ENCODE data around the gene CSTF1. TPM values are rescaled to one million over a fixed set of nuclear protein-coding genes. Genes with fewer than 3 reads are reported as not detected.

The CSTF1 gene
- total and polyA plus RNA-seq, 2 donors from 2014 or later, result 16.2 to 30.7 TPM

DNA sequence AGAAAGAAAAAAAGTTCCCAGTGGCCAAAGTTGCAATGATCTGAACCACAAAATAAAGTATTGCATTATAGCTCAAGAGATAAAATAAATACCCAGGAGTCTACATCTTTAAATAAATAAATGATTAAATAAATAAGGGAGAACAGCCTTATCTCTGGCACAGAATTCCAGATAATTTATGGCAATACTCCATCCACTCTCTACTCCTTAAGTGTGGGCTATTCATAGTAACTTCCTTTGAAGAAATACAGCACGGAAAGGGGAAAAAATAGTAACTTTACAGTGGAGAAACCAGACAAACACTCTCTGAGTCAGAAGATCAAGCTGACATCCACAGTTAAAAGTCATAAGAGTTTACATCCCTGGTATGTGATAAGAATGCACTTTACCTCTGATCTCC, 12.1 kb upstream of the CSTF1 start:
- intact Hi-C loops (cut with DNase I), result no loop called here
- H3K27me3 ChIP-seq (ENCODE audit: control insufficient read depth, insufficient read depth, low read length), result no peaks in the 10 kb centered on the region
- peaks cover 0 to 4% (median 0%) of the 10 kb centered on the region in 3 donors for H3K36me3 ChIP-seq (ENCODE audit: control insufficient read depth in 2 of 3, insufficient read depth in 3 of 3, low read length in 3 of 3)
- H3K4me3 ChIP-seq (ENCODE audit: low read length in 3 of 3), result no peak overlapping the region
- no peaks in the 10 kb centered on the region for H3K9me3 ChIP-seq (ENCODE audit: control insufficient read depth in 2 of 3, insufficient read depth in 1 of 3, low read length in 3 of 3)
- no peak for DNase-seq
- H3K4me1 ChIP-seq (ENCODE audit: control insufficient read depth in 2 of 3, insufficient read depth in 2 of 3, low read depth in 1 of 3, low read length in 3 of 3), result no peaks in the 10 kb centered on the region
- FAIRE-seq, result no peak
- TF ChIP-seq, protein P1, sequence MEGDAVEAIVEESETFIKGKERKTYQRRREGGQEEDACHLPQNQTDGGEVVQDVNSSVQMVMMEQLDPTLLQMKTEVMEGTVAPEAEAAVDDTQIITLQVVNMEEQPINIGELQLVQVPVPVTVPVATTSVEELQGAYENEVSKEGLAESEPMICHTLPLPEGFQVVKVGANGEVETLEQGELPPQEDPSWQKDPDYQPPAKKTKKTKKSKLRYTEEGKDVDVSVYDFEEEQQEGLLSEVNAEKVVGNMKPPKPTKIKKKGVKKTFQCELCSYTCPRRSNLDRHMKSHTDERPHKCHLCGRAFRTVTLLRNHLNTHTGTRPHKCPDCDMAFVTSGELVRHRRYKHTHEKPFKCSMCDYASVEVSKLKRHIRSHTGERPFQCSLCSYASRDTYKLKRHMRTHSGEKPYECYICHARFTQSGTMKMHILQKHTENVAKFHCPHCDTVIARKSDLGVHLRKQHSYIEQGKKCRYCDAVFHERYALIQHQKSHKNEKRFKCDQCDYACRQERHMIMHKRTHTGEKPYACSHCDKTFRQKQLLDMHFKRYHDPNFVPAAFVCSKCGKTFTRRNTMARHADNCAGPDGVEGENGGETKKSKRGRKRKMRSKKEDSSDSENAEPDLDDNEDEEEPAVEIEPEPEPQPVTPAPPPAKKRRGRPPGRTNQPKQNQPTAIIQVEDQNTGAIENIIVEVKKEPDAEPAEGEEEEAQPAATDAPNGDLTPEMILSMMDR (IDR thresholded peaks at IDR 0.05; ENCODE audit: borderline replicate concordance, extremely low read depth, insufficient read depth), result no peak
- H3K9ac ChIP-seq (ENCODE audit: low read length in 3 of 3), result no peak overlapping the region
- no peak overlapping the region for H3K27ac ChIP-seq (ENCODE audit: low read depth in 2 of 2, low read length in 2 of 2)

DNA sequence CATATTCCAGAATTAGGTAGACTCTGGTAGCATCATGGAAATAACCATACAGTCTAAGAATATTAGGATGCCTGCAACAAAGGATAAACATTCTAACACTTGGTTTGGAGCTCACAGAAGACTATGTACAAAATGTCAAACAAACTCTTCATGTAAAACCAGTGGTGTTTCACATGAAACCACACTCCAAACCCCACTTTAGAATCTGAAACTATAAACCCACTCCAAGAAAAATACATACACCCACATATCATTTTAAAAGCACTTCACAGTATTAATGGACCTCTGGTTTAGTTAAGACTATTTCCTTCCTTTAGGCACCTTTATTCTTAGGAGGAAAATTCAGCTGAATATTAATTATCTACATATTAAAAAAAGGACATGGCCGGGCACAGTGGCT, 10.9 kb upstream of the CSTF1 start:
- Histone ChIP-seq H3K27ac (ENCODE audit: low read depth in 2 of 2, low read length in 2 of 2) (no peak overlapping the region), H3K27me3 (ENCODE audit: control insufficient read depth, insufficient read depth, low read length) (no peaks in the 10 kb centered on the region), H3K36me3 (ENCODE audit: control insufficient read depth in 2 of 3, insufficient read depth in 3 of 3, low read length in 3 of 3) (peaks cover 0 to 6% (median 2%) of the 10 kb centered on the region in 3 donors), H3K9me3 (ENCODE audit: control insufficient read depth in 2 of 3, insufficient read depth in 1 of 3, low read length in 3 of 3) (no peaks in the 10 kb centered on the region), H3K4me3 (ENCODE audit: low read length in 3 of 3) (no peak overlapping the region), H3K4me1 (ENCODE audit: control insufficient read depth in 2 of 3, insufficient read depth in 2 of 3, low read depth in 1 of 3, low read length in 3 of 3) (no peaks in the 10 kb centered on the region), H3K9ac (ENCODE audit: low read length in 3 of 3) (no peak overlapping the region)
- DNase-seq, result no peak
- no peak for FAIRE-seq
- TF ChIP-seq, protein P1 (IDR thresholded peaks at IDR 0.05; ENCODE audit: borderline replicate concordance, extremely low read depth, insufficient read depth), result no peak
- intact Hi-C loops (cut with DNase I), result no loop called here

DNA sequence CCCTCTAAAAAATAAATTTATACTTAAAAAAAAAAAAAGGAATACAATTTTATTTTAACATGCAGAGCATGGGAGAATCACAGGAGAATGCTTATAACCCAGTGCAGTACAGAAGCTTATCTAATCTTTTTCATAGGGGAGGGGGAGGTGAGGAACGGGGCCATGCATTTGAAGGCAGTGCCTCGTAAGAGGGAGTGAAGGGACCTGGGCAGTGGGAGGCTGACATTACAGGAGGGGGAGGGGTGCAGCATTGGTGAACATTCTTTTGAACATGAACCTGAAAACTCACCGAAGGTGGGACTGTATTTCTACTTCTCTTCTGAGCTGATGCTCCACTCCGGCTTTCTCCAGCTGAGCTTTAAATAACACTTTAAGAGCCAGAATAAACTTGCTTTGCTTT, 9.7 kb upstream of the CSTF1 start:
- Histone ChIP-seq H3K36me3 (ENCODE audit: control insufficient read depth in 2 of 3, insufficient read depth in 3 of 3, low read length in 3 of 3) (peaks cover 0 to 6% (median 2%) of the 10 kb centered on the region in 3 donors), H3K27ac (ENCODE audit: low read depth in 2 of 2, low read length in 2 of 2) (no peak overlapping the region), H3K27me3 (ENCODE audit: control insufficient read depth, insufficient read depth, low read length) (no peaks in the 10 kb centered on the region), H3K9ac (ENCODE audit: low read length in 3 of 3) (no peak overlapping the region), H3K9me3 (ENCODE audit: control insufficient read depth in 2 of 3, insufficient read depth in 1 of 3, low read length in 3 of 3) (no peaks in the 10 kb centered on the region), H3K4me1 (ENCODE audit: control insufficient read depth in 2 of 3, insufficient read depth in 2 of 3, low read depth in 1 of 3, low read length in 3 of 3) (no peaks in the 10 kb centered on the region), H3K4me3 (ENCODE audit: low read length in 3 of 3) (no peak overlapping the region)
- TF ChIP-seq, protein P1 (IDR thresholded peaks at IDR 0.05; ENCODE audit: borderline replicate concordance, extremely low read depth, insufficient read depth), result no peak
- no peak for FAIRE-seq
- DNase-seq, result no peak
- intact Hi-C loops (cut with DNase I), result no loop called here

DNA sequence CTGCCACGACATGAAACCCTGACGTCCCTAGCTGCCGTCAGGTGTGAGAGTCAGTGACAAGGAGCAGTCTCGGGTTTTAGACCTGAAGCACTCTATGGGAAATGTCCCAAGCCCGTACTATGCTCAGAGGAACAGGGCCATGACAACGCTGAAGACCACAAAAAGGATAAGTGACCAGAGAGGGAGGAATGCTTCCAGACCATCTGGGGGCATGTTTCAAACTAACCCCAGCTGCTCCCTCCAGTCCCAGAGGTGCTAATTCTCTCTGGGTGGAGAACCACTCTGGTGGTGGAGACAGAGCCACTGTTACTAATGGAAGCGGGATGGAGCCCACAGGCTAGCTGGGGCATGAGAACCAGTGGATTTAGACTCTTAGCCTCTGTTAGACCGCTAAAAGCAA, 9.1 kb upstream of the CSTF1 start:
- H3K27ac ChIP-seq (ENCODE audit: low read depth in 2 of 2, low read length in 2 of 2), result no peak overlapping the region
- no peak overlapping the region for H3K4me3 ChIP-seq (ENCODE audit: low read length in 3 of 3)
- H3K9ac ChIP-seq (ENCODE audit: low read length in 3 of 3), result no peak overlapping the region
- no peak for FAIRE-seq
- no peaks in the 10 kb centered on the region for H3K4me1 ChIP-seq (ENCODE audit: control insufficient read depth in 2 of 3, insufficient read depth in 2 of 3, low read depth in 1 of 3, low read length in 3 of 3)
- H3K36me3 ChIP-seq (ENCODE audit: control insufficient read depth in 2 of 3, insufficient read depth in 3 of 3, low read length in 3 of 3), result peaks cover 0 to 2% (median 2%) of the 10 kb centered on the region in 3 donors
- H3K27me3 ChIP-seq (ENCODE audit: control insufficient read depth, insufficient read depth, low read length), result no peaks in the 10 kb centered on the region
- intact Hi-C loops (cut with DNase I), result no loop called here
- DNase-seq, result no peak
- H3K9me3 ChIP-seq (ENCODE audit: control insufficient read depth in 2 of 3, insufficient read depth in 1 of 3, low read length in 3 of 3), result no peaks in the 10 kb centered on the region
- TF ChIP-seq, protein P1 (IDR thresholded peaks at IDR 0.05; ENCODE audit: borderline replicate concordance, extremely low read depth, insufficient read depth), result no peak
